GM12891 (cell line): Measurements from ENCODE around the gene DSC1.

ENCODE experiments used
- PAX5 ChIP-seq: IDR thresholded peaks from 2 replicates; pipeline ENCODE4 v1.6.1; 2011; ENCODE audit warnings: low read length, moderate library complexity, mild to moderate bottlenecking; ENCODE audit not compliant: insufficient read depth, severe bottlenecking
- POLR2A ChIP-seq: IDR thresholded peaks from 2 replicates; pipeline ENCODE4 v1.6.1; 2011; ENCODE audit warnings: low read depth, low read length, control low read depth
- POLR2AphosphoS5 ChIP-seq: IDR thresholded peaks from 2 replicates; pipeline ENCODE4 v1.6.1; 2011; ENCODE audit warnings: low read depth, low read length, control low read depth
- POU2F2 ChIP-seq: IDR thresholded peaks from 2 replicates; pipeline ENCODE4 v1.6.1; 2011; ENCODE audit warnings: low read depth, mild to moderate bottlenecking, control low read depth, low read length, moderate library complexity
- SPI1 ChIP-seq: IDR thresholded peaks from 2 replicates; pipeline ENCODE4 v1.6.1; 2011; ENCODE audit warnings: low read depth, low read length, control low read depth

- no peak for TF ChIP-seq POLR2AphosphoS5
- peak; percentile 75 for TF ChIP-seq SPI1
- TF ChIP-seq POLR2A, result no peak
- TF ChIP-seq POU2F2, result no peak
- no peak for TF ChIP-seq PAX5
Observed at GRCh38 chr18:31079973-31080372, 82.7 kb downstream of the DSC1 start.
